ENCODE measurements around the gene ERICH6B.

GRCh38 chr13:45598597-45598996 lies 16.9 kb downstream of the ERICH6B start:
- TF ChIP-seq CTCF (IDR thresholded peaks at IDR 0.05) (no peak), POLR2A (IDR thresholded peaks at IDR 0.05) (no peak)

All from uterus (tissue), 2 donors.